Neutrophil (primary cell): ENCODE measurements around the gene CKB.

Experiments
- H3K27ac ChIP-seq: fragments of 200-600 bp; sonication (generic); 2 replicates; pipeline ENCODE4 v1.5.1; 2016; ENCODE audit warnings: mild to moderate bottlenecking, moderate library complexity
- H3K27me3 ChIP-seq: fragments of 200-600 bp; sonication (generic); 2 replicates; pipeline ENCODE4 v1.6.0; 2016; ENCODE audit warnings: mild to moderate bottlenecking
- H3K36me3 ChIP-seq: fragments of 200-600 bp; sonication (generic); 2 replicates; pipeline ENCODE4 v1.5.1; 2017
- H3K4me1 ChIP-seq, 2 experiments: fragments of 200-600 bp in 1 of 2; sonication (generic) in 1 of 2; 1 replicate in 1 of 2; 2 replicates in 1 of 2; pipeline versions ENCODE4 v1.5.1 to v1.6.1; 2013 to 2016; ENCODE audit warnings: low read depth in 1 of 2, low read length in 1 of 2, mild to moderate bottlenecking in 1 of 2, moderate library complexity in 1 of 2; ENCODE audit not compliant: control insufficient read depth in 1 of 2, insufficient read depth in 1 of 2
- H3K4me3 ChIP-seq, 2 experiments: fragments of 200-600 bp in 1 of 2; sonication (generic) in 1 of 2; 1 replicate in 1 of 2; 2 replicates in 1 of 2; pipeline ENCODE4 v1.5.1; 2013 to 2016; ENCODE audit warnings: low read depth in 1 of 2, low read length in 1 of 2, mild to moderate bottlenecking in 1 of 2, moderate library complexity in 1 of 2
- H3K9me3 ChIP-seq: fragments of 200-600 bp; sonication (generic); 2 replicates; pipeline ENCODE4 v1.5.1; 2016
- CTCF ChIP-seq: fragments of 200-600 bp; sonication (generic); IDR thresholded peaks from 2 replicates; pipeline ENCODE4 v1.5.1; 2016; ENCODE audit warnings: antibody characterized with exemption

Gene CKB

GRCh38 chr14:103535081-103535890 lies 12.7 kb upstream of the CKB start:
- no peaks in the 10 kb centered on the region for H3K36me3 ChIP-seq

GRCh38 chr14:103534576-103535061 lies 12.0 kb upstream of the CKB start:
- no peaks in the 10 kb centered on the region for H3K9me3 ChIP-seq
- no peak for TF ChIP-seq CTCF
- H3K27ac ChIP-seq, result no peak overlapping the region
- peaks cover 3 to 5% of the 10 kb centered on the region in 2 experiments for H3K4me1 ChIP-seq
- peaks cover 17% of the 10 kb centered on the region for H3K27me3 ChIP-seq
- H3K36me3 ChIP-seq, result no peaks in the 10 kb centered on the region
- no peak overlapping the region for H3K4me3 ChIP-seq

More at GRCh38 chr14:103535081-103535890, 12.7 kb upstream of the CKB start:
- H3K4me3 ChIP-seq, result no peak overlapping the region
- H3K27me3 ChIP-seq, result peaks cover 24% of the 10 kb centered on the region
- no peak overlapping the region for H3K27ac ChIP-seq
- no peaks in the 10 kb centered on the region for H3K4me1 ChIP-seq
- no peaks in the 10 kb centered on the region for H3K9me3 ChIP-seq
- TF ChIP-seq CTCF, result no peak

DNA sequence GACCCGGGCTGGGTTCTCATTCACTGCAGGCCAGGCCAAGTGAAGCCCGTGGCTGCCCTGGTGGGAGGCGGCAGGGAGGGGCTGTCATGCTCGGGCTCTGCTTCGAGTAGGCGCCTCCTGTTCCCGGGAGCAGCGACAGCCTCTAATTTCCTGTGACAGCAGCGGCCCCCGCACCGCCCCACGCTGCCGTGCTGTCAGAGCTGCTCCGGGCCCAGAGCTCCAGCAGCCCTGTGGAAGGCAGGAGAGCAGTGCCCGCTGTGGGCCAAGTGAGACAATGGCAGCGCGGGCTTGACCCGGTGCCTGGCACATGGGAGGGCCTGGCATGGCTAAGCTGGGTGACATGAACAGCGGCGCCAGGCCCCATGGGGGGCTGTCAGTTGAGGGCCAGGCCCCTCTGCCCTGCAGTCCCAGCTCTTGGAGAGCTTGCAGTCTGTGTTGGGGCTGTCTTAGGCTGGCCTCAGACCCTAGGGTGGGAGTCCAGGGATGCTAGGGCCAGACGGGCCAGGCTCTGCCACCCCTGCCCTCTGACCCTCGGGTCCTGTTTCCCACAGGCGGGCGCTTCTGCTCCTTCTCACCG lies 11.5 kb upstream of the CKB start:
- peaks cover 8 to 11% of the 10 kb centered on the region in 2 experiments for H3K4me1 ChIP-seq
- H3K4me3 ChIP-seq, result no peak overlapping the region
- H3K27ac ChIP-seq, result no peak overlapping the region
- no peaks in the 10 kb centered on the region for H3K36me3 ChIP-seq
- H3K27me3 ChIP-seq, result peaks cover 12% of the 10 kb centered on the region
- no peaks in the 10 kb centered on the region for H3K9me3 ChIP-seq
- no peak for TF ChIP-seq CTCF

DNA sequence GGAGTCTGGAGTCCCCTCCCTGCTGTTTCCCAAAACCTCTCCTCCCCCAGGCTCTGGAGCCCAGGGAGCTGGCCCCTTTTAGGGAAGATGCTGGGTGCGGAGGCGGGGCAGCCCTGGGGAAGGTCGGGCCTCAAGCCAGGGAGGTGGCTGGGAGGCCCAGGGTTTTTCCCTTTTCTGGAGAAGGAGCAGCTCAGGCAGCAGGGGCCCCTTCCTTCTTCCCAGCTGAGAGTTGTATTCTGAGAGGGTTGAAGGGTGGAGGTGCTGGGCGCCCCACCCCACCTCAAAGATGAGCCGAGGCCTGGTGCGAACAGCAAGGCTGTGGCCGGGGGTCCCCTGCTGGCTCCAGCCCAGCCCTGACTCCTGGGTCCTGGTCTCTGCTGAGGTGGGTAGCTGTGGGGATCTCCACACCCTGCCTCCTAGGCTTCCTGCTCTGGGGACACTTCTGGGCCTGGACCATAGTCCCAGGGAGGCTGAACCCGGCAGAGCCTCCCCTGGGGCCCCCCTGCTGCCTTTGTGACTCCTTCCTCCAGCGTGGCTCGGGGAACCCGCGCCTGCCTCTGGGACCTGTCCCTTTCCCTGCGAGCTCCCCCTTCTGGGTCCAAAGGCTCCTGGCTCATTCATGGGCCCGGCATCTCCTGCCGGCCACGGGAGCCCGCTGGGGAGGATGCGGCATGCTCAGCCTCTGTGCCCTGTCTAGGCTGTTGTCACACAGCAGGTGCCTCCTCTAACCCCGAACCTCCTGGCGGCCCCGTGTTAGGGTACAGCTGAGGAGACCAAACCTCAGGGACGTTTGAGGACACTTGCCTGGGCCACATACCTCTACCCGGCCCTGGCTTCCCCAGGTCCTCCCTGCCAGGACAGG lies 10.7 kb upstream of the CKB start:
- Histone ChIP-seq H3K9me3 (no peaks in the 10 kb centered on the region), H3K27me3 (peaks cover 5% of the 10 kb centered on the region), H3K4me1 (peaks cover 14 to 16% of the 10 kb centered on the region in 2 experiments), H3K27ac (no peak overlapping the region), H3K4me3 (no peak overlapping the region), H3K36me3 (no peaks in the 10 kb centered on the region)
- TF ChIP-seq CTCF, result no peak
